Effector CD8-positive, alpha-beta T cell (primary cell): Measurements from ENCODE around the gene TNFRSF19.
"Not testable (repeated sequence)": the region's sequence is repeated elsewhere in the genome, so short reads cannot be mapped to it uniquely, and the experiment has no call there.

ENCODE experiments used
- DNase-seq: peaks from one replicate; lab custom pipeline; 2025; lab: John Stamatoyannopoulos, UW
- total RNA-seq, 4 experiments: gene quantifications; one replicate each; lab custom pipeline; 2026; lab: John Stamatoyannopoulos, UW

TNFRSF19 gene, protein sequence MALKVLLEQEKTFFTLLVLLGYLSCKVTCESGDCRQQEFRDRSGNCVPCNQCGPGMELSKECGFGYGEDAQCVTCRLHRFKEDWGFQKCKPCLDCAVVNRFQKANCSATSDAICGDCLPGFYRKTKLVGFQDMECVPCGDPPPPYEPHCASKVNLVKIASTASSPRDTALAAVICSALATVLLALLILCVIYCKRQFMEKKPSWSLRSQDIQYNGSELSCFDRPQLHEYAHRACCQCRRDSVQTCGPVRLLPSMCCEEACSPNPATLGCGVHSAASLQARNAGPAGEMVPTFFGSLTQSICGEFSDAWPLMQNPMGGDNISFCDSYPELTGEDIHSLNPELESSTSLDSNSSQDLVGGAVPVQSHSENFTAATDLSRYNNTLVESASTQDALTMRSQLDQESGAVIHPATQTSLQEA
- 0 to 0.53 (median 0.09) reads per million in 4 experiments for total RNA-seq

DNA sequence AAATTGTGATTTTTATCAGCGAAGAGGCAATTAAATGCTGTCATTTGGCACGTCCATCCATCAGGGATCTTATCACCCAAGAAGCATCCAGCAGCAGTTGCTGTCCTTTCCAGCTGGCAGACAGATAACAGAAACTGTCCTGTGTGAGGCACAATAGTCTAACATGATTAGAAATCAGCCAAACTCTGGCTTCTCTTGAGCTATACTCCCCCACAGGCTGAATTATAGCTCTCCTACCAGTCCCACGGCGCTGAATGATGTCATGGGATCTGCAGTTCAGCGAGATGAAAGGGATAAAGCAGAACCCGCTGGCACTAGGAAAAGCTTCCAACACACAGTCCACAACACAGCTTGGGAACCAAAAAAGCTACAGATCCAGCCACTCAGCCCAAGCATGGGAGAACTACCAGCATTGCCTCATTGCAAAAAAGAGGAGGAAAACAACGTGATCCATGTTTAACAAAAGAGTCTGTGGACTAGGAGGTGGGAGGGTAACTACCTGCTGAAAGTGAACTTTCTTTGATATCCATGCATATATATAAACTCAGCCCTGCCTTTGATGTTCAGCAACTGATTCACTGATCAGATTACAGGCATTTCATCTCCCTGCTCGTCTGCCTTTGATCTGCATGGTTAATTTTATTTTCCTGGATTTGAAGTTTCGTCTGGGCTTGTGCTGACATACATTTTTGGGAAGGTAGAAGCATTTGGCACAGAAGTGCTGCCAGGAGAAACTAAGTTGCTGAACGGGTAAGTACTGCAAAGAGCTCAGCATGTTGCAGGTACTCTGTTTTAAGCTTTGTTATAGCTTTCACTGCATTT, at the start of gene TNFRSF19:
TSS of gene TNFRSF19 (plus strand) at position 314 of the 822 bp plus-strand sequence. CDS start 19,772 bp downstream, outside the sequence.
- DNase-seq = no peak

DNA sequence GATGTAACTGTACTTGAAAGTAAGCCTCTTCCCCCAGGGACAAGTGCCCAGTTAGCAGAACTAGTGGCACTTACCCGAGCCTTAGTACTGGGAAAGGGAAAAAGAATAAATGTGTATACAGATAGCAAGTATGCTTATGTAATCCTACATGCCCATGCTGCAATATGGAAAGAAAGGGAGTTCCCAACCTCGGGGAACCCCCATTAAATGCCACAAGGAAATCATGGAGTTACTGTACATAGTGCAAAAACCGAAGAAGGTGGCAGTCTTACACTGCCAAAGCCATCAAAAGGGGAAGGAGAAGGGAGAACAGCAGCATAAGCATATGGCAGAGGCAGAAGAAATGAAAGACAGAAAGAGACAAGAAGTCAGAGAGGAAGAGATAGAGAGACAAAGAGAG, 40.3 kb upstream of the TNFRSF19 start:
- DNase-seq = not testable (repeated sequence)

DNA sequence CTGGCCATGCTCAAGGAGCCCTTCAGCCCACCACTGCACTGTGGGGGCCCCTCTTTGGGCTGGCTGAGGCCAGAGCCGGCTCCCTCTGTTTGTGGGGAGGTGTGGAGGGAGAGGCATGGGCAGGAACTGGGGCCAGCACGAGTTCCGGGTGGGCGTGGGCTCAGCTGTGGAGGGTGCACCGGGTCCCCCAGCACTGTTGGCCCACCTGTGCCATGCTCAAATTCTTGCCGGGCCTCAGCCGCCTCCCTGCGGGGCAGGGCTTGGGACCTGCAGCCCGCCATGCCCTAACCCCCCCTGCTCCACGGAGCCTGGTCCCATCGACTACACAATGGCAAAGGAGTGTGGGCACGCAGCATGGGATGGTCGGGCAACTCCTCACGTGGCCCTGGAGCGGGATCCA, 38.8 kb upstream of the TNFRSF19 start:
- DNase-seq = no peak

DNA sequence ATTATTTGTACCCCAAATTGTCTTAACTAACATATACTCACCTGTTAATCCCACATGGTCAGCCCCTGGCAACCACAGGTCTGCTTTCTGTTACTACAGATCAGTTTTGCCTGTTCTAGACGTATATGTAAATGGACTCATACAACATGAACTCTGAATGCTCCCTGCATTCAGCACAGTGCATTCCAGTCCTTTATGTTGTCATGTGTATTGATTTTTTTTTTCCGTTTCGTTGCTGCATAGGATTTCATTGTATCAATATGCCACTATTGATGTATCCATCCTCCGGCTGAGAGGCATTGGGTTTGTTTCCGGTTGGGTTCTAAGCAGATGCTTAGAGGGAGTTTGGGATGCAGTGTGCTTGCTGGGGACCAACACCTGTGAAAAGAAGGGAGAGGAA, 36.1 kb upstream of the TNFRSF19 start:
- no peak for DNase-seq

DNA sequence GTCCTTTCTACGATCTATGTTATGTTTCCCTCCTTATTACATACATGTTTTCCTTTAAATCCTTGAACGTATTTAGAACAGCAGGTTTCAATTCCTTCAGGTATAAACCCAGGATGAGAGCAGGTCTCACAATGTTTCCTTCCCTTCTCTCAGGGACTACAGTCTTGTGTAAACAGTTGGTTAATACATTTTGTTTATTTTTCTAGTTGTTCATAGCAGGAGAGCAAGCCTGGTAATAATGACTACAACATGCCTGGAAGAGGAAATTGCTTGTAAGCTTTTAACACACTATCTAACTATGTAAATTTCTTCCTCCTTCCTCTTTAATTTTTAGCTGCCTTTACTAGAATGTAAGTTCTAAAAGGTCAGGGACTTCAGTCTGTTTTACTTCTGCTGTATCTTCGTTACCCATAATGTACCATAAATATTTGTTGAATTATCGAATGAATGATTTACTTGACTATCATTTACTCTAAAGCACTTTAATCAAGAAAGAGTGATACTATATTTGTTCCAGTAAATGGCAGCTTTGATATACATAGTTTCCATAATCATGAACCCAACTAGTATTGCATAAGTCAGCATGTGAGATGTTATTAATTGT, 28.9 kb upstream of the TNFRSF19 start:
- no peak for DNase-seq

DNA sequence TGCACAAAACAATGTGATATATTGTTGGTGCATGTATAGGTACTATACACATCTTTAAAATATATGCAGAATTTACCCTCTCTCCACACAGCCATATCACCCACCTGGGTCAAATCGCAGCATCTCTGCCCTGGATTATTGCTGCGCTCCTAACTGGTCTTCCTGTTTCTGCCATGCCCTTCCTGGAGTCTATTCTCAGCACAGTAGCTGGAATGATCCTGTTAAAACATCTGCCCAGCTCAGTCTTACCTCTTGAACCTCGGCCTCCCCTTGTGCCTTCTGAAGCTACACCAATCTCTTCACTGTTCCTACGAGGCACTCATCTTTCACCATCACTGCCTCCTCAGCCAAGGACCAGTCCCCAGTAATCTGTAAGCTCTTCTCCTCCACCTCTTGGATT, 25.5 kb upstream of the TNFRSF19 start:
- DNase-seq = no peak

DNA sequence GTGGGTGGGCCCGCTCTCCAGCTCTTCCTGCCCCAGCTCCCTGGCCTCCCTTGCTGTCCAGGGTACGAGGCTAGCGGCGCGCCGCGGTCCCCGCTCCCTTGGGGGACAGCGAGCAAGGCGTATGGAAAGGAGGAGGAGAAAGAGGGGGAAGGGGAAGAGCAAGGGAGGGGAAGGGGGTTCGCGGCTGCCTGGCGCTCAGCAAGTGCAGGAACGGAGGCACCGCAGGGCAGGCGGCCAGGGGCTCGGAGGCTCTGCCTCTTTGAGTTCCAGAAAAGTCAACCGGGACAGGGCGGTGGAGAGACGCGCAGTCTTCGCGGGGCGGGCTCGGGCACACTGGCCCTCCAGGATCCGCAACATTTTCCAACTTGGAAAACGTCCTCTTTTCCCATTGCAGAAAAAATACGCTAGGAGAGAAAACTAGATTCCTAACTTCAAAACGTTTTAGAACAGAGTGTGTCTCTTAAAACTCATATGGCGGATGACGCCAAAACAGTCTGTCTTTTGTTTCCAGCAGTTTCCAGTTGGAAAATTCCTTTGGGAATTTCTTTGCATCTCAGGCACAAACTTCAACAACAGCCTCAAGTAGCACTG, 23.1 kb upstream of the TNFRSF19 start:
- no peak for DNase-seq

DNA sequence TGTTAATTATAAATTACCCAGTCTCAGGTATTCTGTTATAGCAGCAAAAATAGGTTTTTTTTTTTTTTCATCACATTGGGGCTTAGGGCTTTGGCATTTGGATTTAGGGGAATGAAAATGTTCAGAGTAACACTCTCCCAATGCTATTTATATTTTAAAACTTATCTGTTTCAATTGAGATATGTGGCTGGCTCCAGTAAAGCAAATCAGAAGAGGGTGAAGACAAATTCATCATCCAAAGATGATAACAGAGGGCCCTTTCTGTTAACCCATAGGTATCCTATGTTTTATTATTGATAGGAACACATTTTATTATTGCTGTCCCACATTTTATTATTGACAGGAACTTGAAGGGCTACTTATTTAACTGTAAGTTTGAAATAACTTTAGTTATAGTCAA, 20.5 kb upstream of the TNFRSF19 start:
- no peak for DNase-seq

DNA sequence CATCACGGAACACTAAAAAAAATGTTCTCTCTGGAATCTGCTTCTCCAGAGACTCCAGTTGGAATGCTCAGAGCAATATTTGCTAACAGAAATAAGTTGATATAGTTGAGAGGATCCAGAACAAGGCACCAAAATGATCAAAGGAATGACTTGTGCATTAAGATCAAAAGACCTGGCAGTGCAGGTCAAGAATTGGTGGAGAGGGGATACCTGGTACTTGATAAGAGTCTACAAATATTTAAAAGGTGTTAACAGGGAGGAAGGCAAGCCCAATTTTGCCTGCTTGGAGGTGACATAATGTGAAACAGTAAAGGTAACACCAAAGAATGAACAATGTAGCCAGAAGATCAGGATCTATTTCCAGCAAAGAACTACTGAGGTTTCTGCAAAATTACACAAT, 20.0 kb upstream of the TNFRSF19 start:
- no peak for DNase-seq

DNA sequence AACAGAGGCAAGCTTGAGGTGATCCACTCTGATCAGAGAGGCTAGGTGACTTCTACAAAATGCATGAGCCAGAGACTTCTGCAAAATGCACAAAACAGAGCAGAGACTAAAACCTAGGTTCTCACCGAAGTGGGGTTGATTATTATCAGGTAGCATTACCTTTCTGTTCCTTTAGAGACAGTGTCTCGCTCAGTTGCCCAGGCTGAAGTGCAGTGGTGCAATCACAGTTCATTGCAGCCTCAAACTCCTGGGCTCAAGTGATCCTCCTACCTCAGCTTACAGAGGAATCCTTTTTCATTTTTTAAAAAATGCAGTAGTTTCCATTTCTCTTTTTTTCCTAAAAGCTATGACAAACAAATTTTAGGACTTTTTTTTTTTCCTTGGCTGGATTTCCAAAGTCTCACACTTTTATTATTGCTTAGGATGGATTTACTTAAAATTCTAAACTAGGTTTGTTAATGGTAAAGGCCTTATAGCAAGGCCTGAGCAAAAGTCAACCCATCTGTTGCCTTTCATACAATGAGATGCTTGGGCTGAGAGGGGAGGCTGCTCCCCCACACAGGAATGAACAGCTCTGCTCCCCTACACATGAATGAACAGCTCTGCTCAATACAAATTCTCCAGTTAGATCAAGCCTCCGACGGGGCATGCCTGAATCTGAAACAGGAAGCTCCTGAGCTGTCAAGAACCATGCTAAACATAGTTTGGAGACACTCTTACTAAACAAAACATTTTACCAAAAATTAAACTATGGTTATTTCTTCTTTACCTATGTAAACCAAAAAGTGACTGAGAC, 18.8 kb upstream of the TNFRSF19 start:
- DNase-seq = no peak

DNA sequence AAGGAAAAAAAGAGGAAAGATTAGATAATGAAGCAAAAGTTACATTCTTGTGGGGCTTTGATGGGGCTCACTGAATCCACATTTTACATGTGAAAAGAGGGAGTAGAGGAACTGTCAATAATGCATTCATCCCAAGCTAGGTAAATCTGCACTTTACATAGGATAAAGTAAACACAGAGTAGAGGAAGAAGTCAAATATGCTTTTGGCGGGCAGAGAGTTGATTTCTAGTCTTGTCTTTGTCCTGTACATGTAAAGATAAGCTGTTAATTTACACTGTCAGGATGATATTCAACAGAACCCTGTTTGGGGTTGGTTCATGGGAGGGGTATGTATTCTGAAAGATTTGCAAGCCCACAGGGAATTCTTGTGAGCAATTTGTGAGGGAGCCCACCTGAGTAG, 18.0 kb upstream of the TNFRSF19 start:
- no peak for DNase-seq

DNA sequence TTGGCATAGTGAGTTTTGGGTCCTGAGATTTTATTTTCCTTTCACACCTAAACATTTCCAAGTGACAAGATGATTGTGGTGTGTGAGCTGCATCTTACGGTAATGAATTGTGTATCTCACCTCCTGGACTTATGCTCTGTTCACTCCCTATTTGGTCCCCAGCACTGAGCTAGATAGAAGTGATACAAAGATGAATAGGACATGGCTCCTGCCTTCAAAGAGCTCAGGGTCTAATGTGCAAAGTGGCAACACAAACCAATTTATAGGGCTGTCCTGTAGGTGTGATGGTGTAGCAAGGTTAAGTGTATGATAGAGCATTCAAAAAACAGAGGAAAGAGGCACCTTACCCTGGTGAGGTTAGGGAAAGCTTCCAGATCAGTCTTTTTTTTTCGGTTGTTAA, 17.6 kb upstream of the TNFRSF19 start:
- DNase-seq = no peak

DNA sequence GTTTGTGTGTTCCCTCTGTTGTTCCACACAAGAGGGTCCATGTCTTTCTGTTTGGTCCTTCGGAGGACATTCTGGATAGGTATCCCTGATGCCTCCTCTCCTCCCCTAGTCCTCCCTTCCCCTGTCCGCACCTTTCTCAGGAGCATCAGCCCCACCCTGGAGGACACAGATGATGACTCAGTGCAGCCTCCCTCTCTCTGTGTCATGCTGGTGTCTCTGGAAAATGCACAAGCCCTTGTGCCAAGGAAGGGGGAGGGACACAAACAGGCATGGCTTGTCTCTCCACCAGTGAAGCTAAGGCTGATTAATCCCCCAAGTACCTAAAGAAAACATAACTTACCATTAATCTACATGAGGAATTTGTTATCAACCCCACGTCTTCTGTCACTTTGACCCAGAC, 16.2 kb upstream of the TNFRSF19 start:
- DNase-seq = no peak

DNA sequence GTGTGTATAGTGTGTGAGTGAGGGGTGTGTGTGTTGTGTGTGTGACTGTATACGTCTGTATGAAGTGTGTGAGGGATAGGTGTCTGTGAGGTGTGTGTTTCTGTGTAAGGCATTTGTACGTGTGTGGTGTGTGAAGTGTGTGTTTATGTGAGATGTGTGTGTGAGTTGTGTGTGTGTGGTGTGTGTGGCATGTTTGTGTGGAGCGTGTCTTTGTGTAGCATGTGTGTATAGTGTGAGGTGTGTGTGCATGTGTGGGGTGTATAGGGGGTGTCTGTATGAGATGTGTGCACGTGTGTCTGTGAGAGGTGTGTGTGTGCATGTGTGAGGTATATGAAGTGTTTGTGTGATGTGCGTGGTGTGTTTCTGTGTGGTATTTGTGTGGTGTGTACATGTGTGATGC, 13.2 kb upstream of the TNFRSF19 start:
- no peak for DNase-seq

DNA sequence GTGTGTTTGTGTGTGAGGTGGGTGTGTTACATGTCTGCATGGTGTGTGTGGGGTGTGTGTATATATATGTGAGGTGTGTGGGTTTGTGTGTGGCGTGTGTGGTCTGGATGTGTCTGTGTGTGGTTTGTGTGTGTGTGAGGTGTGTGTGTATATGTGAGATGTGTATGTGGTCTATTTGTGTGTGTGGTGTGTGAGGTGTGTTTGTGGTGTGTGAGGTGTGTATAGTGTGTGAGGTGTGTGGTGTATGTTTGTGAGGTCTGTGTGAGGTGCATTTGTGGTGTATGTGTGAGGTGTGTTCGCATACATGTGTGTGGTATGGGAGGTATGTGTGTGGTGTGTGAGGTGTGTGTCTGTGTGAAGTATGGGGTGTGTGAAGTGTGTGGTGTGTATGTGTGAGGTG, 12.5 kb upstream of the TNFRSF19 start:
- no peak for DNase-seq

DNA sequence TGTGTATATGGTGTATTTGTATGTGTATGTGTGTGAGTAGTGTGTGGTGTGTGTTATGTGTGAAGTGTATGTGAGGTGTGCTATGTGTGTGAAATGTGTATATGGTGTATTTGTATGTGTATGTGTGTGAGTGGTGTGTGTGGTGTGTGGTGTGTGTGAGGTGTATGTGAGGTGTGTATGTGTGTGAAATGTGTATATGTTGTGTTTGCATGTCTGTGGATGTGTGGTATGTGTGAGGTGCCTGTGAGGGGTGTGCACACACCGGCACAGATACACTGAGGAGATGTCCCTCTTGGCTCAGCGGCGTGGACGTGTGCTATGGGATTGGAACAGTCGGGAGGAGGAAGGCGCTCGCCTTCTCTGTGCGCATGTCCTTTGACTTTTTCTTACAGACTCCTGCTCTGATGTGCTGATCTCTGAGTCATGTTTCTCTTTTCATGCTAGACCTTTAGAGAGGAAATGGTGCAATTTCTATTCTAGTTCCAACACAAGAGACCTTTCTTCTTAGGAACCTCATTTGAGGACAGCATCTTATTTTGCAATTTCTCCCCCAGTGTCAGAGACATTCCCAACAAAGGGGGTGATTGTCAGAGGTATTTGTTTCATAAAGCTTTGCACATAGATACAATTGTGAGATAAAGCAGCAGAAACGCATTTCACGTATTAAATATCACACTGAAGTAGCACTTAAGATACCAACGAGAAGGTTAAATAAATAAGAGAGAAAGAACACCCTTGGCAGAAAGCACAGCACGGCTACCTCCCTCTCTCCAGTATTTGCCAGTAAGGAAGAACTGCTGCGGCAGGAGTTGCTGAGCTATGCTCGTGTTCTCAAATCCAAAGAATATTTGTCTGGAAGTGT, 11.3 kb upstream of the TNFRSF19 start:
- DNase-seq = no peak

DNA sequence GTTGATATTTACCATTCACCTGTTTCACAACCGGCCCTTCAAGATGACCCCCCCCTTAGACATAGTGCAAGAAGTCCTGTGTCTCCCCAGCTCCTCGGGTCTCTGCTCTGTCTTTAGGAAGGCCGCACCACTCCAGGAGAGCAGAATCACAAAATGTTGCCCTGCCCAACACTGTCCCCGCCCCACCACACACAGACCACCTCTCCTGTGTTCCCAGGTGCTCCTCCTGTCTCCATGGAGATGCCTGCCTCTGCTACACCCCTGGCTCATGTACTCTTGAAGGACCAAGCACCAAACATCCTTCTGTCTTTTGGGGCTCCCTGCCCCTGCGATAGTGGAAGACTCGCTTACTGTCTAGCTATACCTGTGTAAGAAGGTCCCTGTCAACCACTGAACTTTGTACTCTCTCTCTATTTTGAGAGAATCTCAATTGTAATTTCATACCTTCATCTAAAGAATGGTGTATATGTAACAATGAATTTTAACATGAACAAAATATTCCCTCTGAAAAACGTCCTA, 9.6 kb upstream of the TNFRSF19 start:
- no peak for DNase-seq

DNA sequence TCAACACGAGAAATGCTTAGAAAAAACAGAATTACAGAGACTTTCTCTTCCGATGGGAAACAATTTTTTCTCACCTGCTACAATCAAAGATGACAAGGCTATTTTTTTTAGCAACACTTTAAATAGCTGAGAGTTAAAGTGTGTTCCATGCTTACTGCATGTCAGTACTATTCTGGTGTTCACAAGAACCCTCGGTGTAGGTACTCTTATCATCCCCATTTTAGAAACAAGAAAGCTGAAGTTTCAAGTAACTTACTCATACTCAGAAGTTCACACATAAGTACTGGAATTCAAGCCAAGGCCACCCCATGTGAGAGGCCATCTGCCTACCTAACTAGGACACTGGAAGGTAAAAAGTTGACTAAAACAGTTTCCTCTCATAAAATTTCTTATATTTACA, 9.0 kb upstream of the TNFRSF19 start:
- no peak for DNase-seq

DNA sequence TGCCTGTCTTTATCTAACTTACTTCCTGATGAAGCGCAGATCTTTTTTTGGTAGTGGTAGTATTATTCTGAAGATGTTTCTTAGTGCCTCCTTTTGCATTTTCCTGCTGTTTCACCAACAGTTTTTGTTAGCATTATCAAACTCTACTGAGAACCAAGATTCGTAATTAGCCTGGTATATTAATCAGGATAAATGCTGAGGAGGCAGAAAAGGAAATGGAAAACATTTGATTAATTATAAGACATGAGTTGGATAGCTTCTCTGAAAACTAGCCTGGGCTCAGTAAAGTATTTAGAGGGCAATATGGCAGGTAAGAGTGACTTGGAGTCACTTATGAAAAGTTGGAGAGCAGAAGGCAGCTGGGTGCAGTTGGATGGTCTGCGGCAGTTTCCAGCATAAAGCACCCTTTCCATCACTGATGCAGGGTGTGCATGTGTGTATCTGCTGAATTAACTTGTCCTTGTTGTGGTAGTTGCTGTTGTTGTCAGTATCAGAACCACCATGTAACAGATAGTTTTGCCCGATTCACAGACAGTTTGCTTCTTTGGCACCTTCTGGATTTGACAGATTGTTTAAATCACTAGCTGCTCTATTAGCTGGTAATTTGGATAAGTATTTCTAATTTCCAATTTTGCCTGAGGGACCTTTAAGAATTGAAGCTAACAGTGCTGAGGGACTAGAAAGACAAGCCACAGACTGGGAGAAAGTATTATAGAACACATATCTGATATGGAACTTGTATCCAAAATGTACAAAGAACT, 6.9 kb upstream of the TNFRSF19 start:
- no peak for DNase-seq
